G401.6 (cell line): ENCODE data around the gene KRTAP4-4.
"Not testable (repeated sequence)": the region's sequence is repeated elsewhere in the genome, so short reads cannot be mapped to it uniquely, and the experiment has no call there.

Source experiments
- FAIRE-seq: peaks from 2 replicates; lab custom pipeline; 2012; peaks lifted over from hg19 to GRCh38; lab: Jason Lieb, UNC

KRTAP4-4 gene

DNA sequence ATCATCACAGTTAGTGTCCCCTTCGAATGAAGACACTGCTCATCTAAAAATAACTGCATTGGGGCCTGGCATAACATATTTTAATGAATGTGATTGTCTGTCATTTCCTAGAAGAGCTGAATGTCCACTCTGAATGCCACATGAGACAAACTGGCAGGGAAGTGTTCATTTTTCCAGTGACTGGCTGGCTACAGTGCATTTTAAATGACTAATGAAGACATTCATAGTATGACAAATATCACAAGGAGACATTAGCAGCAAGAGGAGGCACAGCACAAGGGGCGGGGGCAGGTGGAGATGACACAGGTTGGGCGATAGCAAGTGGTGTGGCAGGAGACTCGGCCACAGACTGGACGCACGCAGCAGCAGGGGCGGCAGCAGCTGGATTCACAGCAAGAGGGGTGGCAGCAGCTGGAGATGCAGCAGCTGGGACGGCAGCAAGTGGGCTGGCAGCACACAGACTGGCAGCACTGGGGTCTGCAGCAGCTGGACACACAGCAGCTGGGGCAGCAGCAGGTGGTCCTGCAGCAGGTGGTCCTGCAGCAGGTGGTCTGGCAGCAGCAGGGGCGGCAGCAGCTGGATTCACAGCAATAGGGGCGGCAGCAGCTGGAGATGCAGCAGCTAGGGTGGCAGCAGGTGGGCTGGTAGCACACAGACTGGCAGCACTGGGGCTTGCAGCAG is 11.4 kb downstream of the KRTAP4-4 start:
- FAIRE-seq = not testable (repeated sequence)

DNA sequence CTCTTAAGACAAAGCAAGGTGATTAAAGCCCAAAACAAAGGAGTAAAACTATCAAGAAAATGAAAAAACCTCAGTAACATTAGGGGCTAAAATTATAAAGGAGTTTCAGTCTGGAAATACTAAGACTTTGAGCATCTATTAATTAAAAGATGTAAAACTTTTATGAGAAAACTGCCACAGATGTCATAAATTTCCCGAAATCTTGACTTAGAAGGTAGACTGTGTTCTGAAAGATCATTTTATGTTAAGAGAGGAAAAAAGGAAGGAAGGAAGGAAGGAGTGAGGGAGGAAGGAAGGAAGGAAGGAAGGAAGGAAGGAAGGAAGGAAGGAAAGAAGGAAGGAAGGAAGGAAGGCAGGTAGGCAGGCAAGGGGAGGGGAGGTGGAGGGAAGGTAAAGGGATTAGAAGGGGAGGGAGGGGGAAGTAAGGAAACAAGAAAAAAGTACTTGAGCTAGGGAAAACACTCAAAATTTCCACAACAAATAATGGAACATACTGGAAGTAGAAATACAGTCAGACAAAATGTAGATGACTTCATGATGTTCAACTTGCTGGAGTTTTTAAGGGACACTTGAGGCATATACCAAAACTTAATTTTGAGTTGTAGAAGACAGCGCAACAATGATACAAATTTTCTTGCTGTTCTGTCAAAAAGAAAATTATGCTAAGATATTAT is 12.9 kb downstream of the KRTAP4-4 start:
- no peak for FAIRE-seq

- FAIRE-seq = no peak
These were observed 15.3 kb downstream of the KRTAP4-4 start for GRCh38 chr17:41145261-41145660.

DNA sequence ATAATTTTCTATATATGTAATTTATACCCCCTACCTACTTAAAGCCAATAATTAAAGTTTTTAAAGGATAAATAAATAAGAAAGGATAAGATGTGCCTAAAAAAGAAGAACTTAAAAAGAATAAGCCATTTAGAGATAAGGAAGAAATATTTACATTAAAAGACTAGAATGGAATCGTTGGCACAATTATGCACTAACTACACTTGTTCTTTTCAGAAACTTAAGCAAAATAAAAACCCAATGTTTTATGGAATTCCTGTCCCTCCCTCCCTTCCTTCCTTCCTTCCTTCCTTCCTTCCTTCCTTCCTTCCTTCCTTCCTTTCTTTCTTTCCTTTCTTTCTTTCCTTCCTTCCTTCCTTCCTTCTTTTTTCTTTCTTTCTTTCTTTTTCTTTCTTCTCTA is 15.7 kb downstream of the KRTAP4-4 start:
- FAIRE-seq = no peak

DNA sequence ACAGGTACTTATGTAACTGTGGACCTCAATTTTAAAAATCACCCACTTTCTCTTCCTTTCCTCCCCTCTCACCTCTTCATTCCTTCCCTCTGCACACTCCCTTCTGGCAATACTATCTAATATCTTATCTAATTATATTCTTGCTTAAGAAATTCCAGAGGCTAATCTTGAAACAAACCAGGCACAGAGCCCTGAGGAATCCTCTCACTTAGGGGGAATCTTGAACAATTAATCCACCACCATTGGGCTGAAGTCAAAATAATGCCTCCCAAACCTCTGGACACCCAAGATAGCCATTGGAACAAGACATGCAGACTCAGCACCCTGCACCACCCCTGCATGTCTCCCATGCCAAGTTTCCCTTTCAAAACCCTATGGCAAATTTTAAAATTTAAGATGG is 19.2 kb downstream of the KRTAP4-4 start:
- FAIRE-seq = no peak

DNA sequence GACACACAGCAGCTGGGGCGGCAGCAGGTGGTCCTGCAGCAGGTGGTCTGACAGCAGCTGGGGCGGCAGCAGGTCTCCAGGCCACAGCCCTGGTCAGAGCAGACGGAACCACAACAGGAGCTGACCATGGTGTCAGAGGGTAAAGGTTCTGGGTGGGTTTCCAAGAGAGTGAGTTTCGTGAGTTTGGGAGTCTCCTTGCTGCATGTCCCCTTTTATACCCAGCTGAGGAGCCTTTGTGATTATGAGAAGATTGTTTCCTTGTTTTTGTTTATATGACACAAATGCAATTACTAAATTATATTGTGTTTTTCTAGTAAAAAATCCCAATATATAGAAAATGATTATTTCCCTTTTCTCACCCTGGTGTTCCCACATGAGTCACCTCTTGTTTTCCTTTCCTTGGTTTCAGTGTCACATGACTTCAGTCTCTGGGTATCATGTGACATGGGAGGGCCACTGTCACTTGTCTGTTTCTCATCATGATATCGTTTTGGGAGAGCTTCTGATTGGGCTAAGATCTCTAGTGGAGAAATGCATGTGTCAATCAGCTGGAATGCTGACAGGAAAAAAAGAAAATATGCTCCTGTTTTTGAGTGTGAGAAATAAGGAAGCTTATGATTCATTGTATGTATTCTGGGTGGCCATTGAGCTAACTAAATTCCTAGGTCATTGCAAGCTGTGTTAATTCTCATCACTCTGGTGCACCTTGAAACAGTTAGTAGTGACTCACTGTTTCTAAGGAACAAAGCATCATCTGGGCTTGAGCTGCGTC is 20.0 kb downstream of the KRTAP4-4 start, which contains the start of gene KRTAP4-6:
Gene KRTAP4-6, minus strand, starts transcription at position 185 of the 772 bp plus-strand sequence. Its CDS starts 57 bp downstream, at position 128.
- FAIRE-seq = no peak

- FAIRE-seq = not testable (repeated sequence)
These were observed 20.7 kb downstream of the KRTAP4-4 start for GRCh38 chr17:41139865-41140264.

GRCh38 chr17:41133880-41134735 is 26.4 kb downstream of the KRTAP4-4 start:
- no peak for FAIRE-seq

DNA sequence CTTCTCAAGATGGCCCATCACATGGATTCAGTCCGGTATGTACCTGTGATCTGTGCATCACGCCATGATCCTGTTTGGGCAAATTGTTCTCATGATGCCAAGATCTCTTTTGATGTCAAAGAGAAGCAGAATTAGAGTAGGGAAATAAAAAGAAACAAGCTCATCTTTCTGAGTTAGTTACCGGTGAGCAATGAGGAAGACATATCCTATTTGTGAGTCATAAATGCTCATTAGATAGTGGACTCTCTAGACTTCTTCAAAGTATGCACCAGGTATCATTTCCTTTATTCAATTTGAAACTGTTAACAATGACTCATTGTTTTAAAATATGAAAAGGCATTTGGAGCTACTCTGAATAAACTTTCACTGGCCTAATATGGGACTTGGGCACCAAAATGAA is 28.6 kb downstream of the KRTAP4-4 start:
- FAIRE-seq = no peak

DNA sequence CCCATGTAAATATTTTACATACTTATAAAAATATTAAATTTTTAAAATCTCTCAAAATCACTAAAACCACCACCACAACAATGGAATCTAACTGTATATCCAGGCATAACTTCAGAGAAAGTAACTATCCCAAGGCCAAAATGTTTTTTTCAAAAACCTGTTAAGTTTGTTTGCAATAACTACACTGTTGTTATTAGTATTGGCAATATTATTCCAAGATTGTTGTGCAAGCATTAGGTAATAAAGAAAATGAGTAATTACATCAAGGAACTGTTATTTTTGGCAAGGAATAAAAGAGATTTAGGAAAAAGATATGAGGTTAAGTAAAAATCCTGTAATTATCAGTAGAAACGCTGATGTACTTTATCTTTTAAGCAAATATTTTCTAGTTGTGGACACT is 33.2 kb downstream of the KRTAP4-4 start:
- FAIRE-seq = no peak

DNA sequence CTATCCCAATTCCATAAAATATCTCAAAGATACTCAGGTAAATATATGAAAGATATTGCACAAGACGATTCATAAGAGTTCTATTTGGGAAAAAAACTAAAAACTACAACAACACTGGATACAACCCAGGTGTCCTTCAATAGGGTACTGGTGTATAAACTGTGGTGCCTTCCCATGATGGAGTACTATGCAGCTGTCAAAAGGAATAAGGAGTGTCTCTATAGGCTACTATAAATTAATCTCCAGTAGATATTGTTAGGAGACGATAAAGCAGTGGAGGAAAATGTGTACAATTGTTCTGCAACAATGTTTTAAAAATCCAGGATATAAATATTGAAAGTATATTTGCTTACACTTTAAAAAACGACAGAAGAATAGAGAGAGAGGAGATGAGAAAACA is 34.1 kb downstream of the KRTAP4-4 start:
- no peak for FAIRE-seq

DNA sequence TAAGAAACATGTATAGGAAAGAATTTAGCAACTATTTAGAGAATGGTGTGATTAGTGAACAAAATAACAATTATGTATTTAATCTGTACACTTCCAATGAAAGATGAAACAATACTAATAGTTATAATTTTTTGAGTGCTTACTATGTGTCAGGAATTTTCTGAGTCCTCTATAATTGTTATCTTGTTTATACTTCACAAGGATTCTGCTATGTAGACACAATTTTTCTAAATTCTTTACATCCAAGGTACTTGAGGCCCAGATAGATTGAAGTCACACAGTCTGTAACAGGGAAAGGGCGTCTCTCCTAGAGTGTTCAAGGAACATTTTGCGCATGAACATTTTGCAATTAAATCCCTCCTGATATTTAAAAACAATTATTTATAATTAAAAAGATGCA is 35.5 kb downstream of the KRTAP4-4 start:
- FAIRE-seq = no peak

DNA sequence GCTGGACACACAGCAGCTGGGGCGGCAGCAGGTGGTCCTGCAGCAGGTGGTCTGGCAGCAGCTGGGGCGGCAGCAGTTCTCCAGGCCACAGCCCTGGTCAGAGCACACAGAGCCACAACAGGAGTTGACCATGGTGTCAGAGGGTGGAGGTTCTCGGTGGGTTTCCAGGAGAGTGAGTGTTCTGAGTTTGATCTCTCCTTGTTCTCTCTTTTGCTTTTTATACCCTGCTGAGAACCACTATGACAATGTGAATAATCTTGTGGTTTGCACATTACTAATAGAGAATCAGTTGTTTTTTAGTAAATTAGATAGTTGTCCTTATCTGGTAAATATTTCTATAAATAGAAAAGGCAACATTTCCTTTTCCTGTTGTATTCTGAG is 36.6 kb downstream of the KRTAP4-4 start, which contains the start of gene KRTAP4-12:
Gene KRTAP4-12, minus strand, starts transcription at position 192 of the 381 bp plus-strand sequence. Its CDS starts 60 bp downstream, at position 132.
- FAIRE-seq = not testable (repeated sequence)

DNA sequence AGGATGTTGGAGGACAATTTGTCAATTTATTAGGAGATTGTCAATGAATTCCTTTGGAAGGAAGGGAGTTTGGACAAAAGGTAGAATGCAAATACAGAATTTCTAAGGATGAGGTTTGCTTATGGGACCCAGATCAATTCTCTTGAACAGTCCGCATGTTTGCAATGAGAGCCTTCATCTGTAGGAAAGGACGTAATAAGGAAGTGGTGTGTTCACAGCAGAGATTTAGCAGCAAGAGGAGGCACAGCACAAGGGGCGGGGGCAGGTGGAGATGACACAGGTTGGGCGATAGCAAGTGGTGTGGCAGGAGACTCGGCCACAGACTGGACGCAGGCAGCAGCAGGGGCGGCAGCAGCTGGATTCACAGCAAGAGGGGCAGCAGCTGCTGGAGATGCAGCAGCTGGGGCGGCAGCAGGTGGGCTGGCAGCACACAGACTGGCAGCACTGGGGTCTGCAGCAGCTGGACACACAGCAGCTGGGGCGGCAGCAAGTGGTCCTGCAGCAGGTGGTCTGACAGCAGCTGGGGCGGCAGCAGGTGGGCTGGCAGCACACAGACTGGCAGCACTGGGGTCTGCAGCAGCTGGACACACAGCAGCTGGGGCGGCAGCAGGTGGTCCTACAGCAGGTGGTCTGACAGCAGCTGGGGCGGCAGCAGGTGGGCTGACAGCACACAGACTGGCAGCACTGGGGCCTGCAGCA is 37.1 kb downstream of the KRTAP4-4 start:
- FAIRE-seq = not testable (repeated sequence)

- FAIRE-seq = no peak
These were observed 38.8 kb downstream of the KRTAP4-4 start for GRCh38 chr17:41121742-41122141.

DNA sequence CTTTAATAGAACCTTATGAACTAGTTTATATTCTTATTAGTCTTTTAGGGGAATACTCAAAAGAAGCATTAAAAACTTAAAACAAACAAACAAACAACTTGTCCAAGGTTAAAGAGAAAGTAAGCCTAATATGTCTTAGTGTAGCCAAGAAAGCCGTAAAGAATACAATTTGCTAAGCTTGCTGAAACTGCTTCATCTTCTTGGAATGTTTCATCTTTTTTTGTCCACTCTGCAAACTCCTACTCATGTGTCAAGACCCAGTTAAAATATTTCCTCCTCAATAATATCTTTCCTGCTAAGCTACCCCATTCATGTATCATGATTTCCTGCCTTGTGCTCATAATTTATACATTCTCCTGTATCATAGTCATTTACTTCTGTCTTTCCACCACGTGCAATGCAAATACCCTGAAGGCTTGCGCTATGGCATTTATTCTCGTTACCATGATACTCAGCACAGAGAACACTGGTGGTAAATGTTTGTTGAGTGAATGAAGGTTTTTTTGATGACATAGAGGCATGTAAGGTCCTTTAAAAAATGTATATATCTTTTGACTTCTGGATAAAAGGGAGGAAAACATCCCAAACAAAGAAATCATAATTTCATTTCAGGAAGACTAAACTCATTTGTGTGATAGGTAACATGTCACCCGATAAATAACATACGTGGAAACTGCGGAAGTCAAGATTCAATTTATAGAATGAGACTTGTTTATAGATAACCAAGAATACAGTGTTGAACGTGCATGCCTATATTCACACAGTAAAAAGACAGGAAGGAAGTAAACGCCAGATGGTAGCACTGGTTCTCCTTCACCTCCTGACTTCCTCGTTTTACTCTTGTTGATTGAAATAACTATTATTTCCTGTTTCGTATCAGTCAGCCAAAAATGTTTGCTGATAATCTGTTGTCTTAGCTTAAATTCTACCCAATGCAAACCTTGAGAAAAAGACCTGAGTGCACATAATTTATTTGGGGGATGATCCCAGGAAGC is 40.6 kb downstream of the KRTAP4-4 start:
- peak; percentile 95 for FAIRE-seq

DNA sequence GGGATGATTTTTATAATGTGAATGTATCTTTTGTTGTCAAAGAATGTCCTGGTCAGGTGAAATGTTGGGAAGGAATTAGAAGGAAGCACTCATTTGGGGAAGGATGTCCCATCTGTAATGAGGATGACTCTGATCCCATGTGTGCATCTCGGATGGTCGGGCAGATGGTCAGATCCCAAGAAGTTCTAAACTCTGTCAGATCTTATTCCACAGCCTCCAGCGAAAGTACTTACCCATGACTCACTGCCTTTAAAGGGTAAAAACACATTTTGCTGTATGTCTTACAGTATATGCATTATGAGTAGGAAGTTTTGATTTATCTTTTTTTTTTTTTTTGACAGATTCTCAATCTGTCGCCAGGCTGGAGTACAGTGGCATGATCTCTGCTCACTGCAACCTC is 41.8 kb downstream of the KRTAP4-4 start:
- FAIRE-seq = no peak

GRCh38 chr17:41117846-41118386 is 42.6 kb downstream of the KRTAP4-4 start, which contains the start of gene KRTAP4-11:
Gene KRTAP4-11 (minus strand): TSS chr17:41118373. CDS start chr17:41118315, 58 bp downstream.
- not testable (repeated sequence) for FAIRE-seq

- FAIRE-seq = no peak
These were observed 44.3 kb downstream of the KRTAP4-4 start for GRCh38 chr17:41116297-41116696.
